ENCODE measurements around the gene AGPS.
"Not testable (repeated sequence)": the region's sequence is repeated elsewhere in the genome, so short reads cannot be mapped to it uniquely, and the experiment has no call there.

Gene AGPS

DNA sequence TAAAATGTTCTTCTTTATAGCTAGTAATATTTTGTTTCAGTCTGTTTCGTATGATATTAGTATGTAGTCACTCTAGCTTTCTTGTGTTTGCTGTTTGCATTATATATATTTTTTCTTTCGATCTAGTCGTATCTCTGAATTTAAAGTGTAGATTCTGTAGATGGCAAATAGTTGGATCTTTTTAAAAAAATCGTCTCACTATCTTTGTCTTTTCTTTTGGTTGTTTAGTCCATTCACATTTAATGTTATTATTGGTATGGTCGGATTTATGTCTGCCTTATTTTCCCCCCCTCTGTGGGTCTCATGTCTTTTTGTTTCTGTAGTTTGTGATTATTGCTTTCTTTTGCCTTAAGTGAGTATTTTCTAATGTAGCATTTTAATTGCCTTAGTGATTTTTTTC, 84.3 kb downstream of the AGPS start:
- no peak for DNase-seq

DNA sequence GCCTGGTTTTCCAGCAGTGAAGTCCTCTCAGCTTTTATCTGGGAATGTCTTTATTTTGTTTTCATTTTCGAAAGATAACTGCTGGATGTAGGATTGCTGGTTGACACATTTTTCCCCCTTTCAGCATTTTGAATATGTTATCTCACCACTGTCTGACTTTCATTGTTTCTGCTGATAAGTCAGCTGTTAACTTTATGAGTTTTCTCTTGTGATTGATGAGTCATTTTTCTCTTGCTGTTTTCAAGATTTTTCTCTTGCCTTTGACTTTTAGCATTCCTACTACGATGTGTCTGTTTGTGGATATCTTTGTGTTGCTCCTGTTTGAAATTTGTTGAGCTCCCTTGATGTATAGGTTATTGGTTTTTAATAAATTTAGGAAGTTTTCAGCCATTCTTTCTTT, 85.5 kb downstream of the AGPS start:
- no peak for DNase-seq

DNA sequence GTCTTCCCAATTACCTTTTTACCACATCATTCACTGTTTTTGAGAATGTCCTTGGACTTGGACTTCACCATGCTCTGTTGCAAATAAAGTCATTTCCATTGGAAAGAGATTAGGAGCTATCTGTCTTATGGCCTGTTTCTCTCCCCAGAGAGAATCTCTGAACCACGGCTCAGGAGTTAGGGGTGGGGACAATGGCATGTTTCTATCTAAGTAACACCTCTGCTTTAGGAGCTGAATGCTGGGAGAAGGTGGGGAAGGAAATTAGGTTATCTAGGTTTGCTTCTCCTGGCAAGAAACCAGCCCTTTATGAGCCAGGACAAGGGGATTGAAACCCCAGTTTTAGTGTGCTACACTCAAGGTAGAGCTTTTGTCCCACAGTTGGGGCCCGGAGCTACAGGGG, 86.3 kb downstream of the AGPS start:
- no peak for DNase-seq

DNA sequence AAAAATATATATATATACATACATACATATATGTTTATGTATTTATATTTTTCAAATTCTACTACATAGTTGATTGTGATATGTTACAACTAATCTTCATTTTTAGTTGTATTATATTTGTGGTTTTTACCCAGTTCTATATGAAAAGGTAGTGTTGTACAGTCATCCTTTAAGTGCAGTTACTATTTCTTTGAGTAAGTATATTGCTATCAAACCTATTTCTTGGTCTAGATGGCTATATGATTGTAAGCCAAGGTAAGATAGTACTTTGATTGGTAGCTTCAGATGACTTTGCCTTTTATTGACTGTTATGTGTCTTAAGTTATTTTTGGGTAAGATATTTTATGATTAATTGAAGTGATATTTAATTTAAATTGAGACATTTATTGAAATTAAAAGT, 89.6 kb downstream of the AGPS start:
- no peak for DNase-seq

DNA sequence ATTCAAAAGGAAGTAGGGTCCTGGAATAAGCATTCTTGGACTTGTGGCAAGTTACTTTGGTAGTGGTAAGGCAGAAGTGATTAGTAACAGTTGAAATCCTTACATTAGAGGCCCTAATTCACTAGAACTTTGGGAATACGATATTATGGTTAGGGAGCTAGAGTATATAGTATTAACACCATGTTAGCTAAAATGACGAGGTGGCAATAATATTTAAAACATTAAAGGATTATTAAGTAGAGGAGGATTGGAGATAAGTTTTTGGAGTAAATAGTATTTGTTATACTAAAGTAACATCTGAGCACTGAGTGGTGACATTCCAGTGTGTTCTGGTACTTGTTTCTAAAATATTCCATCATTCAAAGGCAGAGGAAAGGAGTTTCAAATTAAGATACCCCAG, 91.0 kb downstream of the AGPS start:
- DNase-seq: no peak

DNA sequence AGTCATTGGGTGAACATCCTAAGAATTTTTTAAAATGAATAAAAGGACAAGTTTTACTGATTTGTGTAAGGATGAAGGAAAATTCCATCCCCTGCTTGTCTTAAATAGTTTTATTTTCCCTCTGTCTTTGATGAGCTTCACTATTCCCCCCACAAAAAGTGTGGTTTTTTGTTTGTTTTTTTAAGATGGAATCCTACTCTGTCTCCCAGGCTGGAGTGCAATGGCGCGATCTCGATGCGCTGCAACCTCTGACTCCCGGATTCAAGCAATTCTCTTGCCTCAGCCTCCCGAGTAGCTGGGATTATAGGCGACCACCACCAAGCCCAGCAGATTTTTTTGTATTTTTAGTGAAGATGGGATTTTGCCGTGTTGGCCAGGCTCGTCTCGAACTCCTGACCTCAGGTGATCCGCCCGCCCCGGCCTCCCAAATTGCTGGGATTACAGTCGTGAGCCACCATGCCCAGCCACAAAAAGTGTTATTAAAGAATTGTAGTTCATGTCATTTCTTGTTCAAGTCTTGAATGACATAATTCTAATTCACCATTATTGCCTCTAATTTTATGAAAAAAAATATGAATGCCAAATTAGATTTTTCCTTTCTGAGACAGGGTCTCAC, 91.7 kb downstream of the AGPS start:
- no peak for DNase-seq

DNA sequence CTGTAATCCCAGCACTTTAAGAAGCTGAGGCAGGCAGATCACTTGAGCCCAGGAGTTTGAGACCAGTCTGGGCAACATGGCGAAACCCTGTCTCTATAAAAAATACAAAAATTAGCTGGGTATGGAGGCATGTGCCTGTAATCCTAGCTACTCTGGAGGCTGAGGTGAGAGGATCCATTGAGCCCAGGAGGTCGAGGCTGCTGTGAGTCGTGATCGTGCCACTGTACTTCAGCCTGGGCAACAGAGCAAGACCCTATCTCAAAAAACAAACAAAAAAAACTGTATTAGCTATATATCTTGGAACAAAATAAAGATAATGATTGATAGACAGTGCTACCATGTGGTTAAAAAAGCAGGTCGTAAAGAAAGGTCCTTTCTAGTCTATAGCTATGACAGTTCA, 93.1 kb downstream of the AGPS start:
- DNase-seq: not testable (repeated sequence)

DNA sequence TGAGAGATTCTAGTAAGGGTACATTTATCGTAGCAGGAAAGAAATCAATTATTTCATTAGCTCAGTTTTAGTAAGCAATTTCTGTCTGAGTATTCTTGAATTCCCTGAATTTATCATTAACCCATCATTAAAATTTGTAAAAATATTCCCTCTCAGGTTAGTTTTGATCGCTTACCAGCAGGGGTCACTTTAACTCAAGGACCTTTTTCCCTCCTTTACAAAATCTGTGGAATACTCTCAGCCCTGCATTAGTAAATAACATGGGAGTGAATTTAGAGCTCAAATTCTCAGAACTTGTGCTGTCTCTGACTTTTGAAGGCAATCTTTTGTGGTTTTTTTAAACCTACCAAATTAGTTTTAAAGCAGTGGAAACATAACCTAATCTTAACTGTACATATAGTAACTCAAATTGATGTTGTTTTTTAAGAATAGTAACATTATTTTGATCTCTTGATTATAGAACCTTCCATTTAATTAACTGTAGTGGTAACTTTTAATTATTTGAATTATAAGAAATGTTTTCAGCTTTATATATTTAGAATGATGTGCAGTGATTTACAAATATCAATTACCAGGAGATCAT, 97.2 kb downstream of the AGPS start:
- DNase-seq: peak; percentile 24

DNA sequence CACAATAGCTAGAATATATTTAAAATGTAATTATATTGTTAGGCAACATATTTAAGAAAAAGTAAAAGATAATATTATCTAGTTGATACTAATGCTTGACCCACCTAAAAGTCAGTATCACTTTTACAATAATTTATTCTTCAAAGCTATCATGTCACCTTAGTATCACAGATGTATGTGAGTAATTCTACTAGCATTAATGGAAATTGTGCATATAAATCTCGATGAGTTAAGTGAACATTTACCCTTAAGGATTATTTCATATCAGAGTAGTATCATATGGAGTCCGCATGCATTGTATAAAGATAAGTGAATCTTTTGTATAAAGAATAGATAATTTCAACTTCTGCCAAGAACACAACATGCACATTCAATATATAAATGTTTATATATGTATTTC, 103.4 kb downstream of the AGPS start:
- no peak for DNase-seq

DNA sequence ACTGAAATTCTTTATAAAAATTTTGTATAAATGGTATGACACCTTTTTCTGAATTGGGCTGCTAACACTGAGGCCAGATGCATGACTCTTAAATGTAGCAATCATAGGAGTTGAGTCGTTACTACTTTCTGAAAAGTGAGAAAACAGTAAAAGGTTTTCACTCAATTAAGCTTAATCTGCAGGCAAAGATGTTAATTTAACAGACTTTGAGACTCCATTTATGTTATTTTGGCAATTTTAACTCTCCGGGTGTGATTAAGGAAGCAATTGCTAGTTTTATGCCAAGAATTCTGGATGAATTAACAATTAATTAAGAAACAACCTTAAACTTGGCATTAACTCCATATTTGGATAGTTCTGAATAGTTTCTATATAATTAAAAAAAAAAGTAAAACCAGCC, 104.3 kb downstream of the AGPS start:
- DNase-seq: no peak

DNA sequence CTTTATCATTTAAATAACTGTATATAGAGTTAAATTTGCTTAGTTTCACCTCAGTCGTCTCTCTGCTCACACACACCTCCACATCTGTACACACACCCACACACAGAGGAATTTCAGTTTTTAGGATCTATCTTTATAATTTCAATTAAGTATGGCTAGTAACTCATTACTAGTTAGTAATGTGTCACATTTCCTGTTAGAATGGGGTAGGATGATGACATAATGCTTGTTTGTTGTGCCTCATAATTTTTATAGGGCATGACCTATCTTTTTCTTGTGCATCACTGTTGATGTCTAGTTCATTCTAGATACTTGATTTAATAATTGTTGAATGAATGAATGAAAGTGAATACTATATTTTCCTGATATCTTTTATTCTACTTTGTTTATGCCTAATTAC, 108.6 kb downstream of the AGPS start:
- DNase-seq: peak; percentile 27

DNA sequence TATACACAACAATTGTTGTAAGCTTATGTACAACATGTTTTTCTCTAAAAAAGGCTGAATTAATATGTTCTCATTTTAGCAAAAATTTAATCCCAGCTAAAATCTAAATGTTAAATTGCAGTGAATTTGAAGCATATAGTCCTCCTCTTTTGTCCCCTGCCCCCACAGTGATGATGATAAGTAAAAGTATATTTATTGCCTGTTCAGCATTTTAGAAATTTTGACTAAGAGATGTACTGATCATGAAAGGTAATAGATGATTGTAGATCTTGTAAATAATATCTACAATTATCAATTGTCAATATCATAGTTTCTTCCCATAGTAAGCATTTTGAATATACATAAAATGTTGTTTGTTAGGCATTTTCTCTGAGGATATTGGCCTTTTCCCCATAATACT, 113.9 kb downstream of the AGPS start:
- DNase-seq: no peak

DNA sequence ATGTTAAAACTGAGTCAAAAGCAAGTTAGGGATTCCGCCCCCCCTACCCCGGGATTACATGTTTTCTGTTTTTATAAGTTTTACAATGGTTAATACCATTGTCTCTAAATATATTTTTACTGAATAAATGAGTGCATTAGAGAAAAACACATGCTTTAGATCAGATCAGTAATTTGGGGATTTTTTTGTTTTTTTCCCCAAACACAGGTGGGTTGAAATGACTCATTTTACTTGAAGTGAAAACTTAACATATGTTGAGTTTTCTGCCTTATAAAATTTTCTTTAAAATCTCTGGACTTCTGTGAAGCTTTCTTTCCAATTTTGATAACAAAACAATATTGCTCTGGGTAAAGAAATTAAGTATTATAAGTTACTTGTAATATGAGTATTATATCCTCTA, 114.4 kb downstream of the AGPS start:
- no peak for DNase-seq

DNA sequence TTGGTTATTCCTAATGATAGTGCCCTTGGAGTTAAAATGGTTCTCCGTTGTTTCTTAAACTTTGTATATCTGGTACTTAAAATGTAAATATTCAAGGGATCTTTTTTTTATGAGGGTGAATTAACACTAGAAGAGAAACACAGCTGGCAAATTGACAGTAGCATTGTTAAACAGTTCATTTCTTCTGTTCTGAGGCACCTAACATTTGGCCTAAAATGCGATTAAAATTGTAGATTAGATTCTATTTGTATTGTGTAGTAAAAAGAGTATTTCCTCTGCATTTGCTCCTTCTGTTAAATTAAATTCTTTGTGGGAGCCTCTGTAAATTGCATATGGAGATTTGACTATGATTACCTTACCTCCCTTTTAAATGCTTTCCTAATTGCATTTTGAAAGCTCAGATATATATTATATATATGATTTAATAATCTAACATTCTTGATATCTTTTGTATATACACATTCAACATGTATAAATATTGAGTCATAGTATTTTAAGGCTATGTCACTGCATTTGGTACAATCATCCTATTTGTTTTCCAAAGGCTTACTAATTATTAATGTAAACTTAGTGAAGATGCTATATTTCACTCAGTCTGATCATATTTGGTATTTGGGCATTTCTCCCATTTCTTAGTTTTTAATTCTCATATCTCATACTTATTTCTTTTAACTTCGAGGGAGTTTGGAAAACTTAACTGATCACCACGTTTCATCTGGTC, 124.4 kb downstream of the AGPS start:
- DNase-seq: no peak

DNA sequence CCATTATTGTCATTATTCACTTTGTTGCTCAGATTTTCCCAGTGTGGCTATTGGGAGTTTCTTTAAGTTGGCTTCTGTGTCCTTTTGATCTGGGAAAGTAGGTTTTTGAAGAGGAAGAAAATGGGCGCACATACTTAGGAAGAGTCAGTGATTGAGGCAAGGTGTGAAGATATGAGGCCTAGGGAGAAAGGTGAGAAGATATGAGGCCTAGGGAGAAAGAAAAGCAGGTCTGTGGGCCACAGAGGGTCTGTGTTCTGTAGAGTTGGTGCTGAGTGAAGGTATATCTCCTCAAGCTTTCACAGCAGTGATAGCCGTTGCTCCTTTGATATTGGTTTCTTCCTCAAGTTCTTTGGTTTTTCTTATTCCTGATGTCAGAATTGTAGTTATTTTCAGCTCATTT, 126.2 kb downstream of the AGPS start:
- DNase-seq: no peak

DNA sequence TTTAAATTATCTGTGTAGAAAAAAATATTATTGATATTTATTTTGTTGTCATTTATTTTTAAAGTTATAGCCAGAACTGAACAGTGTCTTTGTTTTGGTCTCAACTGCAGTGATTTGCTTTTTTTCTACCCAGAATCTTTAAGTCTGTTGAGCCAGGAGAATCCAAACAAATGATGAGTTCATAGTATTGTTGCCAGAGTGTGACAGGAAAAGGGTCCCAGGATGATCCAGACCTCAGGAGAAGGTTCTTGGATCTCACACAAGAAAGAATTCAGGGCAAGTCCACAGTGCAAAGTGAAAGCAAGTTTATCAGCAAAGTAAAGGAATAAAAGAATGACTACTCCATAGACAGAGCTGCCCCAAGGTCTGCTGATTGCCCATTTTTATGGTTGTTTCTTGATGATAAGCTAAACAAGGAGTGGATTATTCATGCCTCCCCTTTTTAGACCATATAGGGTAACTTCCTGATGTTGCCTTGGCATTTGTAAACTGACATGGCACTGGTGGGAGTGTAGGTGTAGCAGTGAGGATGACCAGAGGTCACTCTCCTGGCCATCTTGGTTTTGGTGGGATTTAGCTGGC, 127.1 kb downstream of the AGPS start:
- no peak for DNase-seq

DNA sequence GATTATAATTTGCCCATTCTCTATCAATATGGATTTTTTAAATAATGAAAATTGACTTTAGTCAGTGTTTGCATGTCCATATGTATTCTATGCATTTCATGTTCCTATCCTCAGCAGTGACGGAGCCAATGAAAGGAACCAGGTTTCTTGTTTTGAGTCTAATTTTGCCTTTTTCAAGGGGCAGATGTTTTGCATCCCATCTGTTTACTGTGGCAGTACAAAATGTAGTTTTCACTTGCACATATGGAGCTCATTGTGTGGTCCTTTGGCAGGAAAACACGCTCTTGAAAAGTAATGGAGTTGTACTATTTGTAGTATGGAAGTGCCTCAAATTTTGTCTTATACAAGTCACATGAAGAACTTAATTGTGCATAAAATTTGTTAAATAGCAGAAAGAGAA, 127.8 kb downstream of the AGPS start:
- DNase-seq: no peak

DNA sequence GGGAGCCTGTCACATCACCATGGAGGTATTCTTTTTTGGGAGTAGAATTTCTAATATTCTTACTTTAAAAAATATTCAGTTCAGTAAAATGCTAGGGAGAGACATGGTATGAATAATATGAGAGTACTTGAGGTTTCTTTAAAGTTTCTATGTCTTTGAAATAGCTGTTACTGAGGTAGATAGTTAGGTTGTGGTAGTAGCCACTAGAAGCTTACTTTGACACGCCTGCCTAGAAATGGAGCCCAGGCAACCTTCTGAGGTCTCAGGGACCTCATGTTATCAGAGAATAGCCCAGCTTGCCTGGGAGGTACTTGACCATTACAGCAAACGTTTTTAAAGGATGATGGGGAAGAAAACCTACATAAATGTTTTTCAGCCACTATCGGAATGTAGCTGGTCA, 131.2 kb downstream of the AGPS start:
- no peak for DNase-seq

DNA sequence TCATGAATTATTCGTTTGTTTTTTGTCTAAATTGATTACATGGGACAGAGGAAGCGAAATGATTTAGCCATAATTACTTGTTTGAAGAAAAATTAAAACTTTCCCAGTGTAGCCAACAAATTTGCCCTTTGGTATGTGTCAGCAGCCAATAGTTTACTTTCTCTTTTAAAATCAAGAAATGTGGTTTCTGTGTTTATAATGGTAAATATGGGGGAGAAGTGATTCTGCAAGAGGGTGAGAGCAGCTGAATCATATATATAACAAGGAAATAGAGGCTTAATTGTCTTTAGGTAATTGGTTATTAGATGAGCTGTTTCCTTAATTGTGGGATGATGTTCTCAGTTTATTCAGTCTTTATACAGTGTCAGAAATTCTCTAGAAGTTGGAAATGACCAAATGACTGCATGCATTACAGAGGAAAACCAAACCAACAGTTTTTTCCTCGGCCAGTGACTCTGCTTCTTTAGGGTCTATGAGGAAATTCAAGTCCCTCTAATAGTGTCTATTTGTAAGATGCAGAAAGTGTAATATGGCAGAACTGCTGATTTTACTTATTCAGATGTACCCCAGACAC, 132.9 kb downstream of the AGPS start:
- no peak for DNase-seq

DNA sequence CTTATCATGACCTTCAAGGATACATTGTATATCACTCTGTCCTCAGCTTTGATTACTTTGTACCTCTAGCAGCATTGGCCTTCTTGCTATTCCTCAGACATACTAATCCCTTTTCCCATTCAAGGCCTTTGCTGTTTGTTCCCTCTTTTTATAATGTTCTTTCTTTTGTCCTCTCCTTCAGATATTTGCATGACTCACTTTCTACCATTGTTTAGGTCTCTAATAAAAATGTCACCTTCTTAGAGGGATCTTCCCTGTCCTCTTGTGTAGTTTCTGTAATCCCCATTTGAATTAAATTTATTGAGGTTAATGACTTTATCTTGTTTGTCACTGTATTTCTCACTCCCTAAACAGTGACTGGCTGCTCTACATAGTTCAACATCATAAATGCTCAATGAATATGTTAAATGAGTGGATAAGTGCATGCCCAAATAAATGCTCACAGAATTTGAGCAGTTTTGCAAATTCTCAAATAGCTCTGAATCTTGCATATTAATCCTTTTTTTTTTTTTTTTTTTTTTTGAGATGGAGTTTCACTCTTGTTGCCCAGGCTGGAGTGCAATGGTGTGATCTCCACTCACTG, 135.9 kb downstream of the AGPS start:
- DNase-seq: no peak

DNA sequence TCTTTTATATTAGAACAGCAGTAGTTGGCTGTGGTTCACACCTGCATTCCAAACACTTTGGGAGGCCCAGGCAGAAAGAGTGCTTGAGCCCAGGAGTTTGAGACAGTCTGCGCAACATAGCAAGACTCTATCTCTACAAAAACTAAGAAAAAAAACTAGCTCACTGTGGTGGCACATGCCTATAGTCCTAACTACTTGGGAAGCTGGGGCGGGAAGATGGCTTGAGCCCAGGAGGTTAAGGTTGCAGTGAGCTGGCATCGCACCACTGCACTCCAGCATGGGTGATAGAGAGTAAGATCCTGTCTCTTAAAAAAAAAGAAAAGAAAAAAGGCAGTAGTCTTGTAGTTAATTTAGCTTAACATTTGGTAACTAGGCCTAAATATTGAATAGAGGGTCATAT, 136.6 kb downstream of the AGPS start:
- DNase-seq: no peak

DNA sequence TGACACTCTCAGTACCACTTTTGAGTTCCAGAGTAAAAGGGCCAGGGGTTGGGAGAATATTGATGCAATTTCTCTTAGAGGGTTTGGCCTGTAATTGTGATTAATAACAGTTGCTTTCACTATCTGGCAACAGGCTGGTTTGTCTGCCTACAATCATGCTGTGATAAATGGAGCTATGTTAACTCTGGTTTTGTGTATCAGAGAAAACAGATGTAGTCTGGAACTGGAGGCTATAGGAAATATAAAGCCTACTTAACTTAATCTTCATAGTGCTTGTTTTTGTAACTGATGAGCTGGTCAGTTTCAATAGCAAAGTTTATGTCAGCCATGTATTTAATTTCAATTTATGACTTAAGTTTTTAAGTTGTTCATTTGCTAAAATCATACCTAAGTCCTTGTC, 138.0 kb downstream of the AGPS start:
- DNase-seq: no peak

DNA sequence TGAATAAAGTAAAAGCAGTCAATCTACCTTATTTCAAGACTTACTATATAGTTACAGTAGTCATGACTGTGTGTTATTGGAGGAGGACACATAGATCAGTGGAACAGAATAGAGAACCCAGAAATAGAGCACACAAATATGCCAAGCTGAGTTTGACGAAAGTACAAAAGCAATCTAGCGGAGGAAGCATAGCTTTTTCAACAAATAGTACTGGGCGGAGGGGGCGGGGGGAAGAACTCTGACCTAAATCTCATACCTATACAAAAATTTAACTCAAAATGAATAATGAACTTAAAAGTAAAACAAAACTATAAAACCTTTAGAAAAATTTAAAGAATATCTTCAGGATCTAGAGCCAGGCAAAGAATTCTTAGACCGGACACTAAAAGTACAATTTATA, 139.1 kb downstream of the AGPS start:
- DNase-seq: no peak

DNA sequence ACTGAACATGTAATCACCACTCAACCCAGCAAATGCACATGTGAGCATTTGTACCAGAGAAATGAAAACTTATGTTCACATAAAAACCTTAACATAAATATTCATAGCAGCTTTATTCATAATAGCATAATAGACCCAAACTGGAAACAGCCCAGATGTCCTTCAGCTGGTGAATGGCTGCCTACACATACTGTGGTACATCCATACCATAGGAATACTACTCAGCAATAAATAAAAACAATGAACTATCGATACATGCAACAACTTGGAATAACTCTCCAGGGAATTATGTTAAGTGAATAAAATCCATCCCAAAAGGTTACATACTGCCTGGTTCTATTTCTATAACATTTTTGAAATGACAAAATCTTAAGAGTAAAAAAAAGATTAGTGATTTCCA, 140.0 kb downstream of the AGPS start:
- no peak for DNase-seq
